Thyroid gland (tissue), 4 donors: Measurements from ENCODE around the gene ADCY4.

ENCODE experiments used
- CTCF ChIP-seq, 6 experiments: fragments of 200-600 bp in 3 of 6; fragments of 450-650 bp in 3 of 6; sonication (generic) in 3 of 6; IDR thresholded peaks; one replicate each; pipeline ENCODE4 v1.5.1; 2016 to 2019; ENCODE audit warnings: antibody characterized with exemption in 6 of 6, mild to moderate bottlenecking in 2 of 6, inconsistent platforms in 1 of 6, moderate library complexity in 1 of 6
- POLR2A ChIP-seq, 2 donors: fragments of 450-650 bp; IDR thresholded peaks; one replicate each; pipeline ENCODE4 v1.6.1; 2017; ENCODE audit warnings: antibody characterized with exemption in 2 of 2, mild to moderate bottlenecking in 2 of 2, moderate library complexity in 1 of 2

- no peak for TF ChIP-seq POLR2A (IDR thresholded peaks at IDR 0.05)
- no peak for TF ChIP-seq CTCF (IDR thresholded peaks at IDR 0.05)
Measured at GRCh38 chr14:24331731-24332267, 3.1 kb downstream of the ADCY4 start.
